ENCODE results near the gene MLXIP. TPM values are rescaled to one million over a fixed set of nuclear protein-coding genes. Genes with fewer than 3 reads are reported as not detected.

MLXIP gene
- total RNA-seq, 1 donor = 27.1 TPM

- H3K4me1 ChIP-seq (ENCODE audit: insufficient read depth, low read length) = peaks cover 83% of the 10 kb centered on the region
Measured at GRCh38 chr12:122081083-122081696, 2.6 kb downstream of the MLXIP start.

GRCh38 chr12:122081697-122082221, 3.2 kb downstream of the MLXIP start:
- H3K4me1 ChIP-seq (ENCODE audit: insufficient read depth, low read length) = peaks cover 83% of the 10 kb centered on the region
- H3K9me3 ChIP-seq (ENCODE audit: low read depth, low read length) = no peaks in the 10 kb centered on the region
- no peaks in the 10 kb centered on the region for H3K27me3 ChIP-seq (ENCODE audit: insufficient read depth, low read length)
- peak overlapping the region; percentile 82 for H3K4me3 ChIP-seq (ENCODE audit: low read length)

More at GRCh38 chr12:122081083-122081696, 2.6 kb downstream of the MLXIP start:
- H3K27me3 ChIP-seq (ENCODE audit: insufficient read depth, low read length) = no peaks in the 10 kb centered on the region
- peak overlapping the region; percentile 82 for H3K4me3 ChIP-seq (ENCODE audit: low read length)
- H3K9me3 ChIP-seq (ENCODE audit: low read depth, low read length) = no peaks in the 10 kb centered on the region

- Histone ChIP-seq H3K4me3 (ENCODE audit: low read length) (no peak overlapping the region), H3K9me3 (ENCODE audit: low read depth, low read length) (no peaks in the 10 kb centered on the region), H3K4me1 (ENCODE audit: insufficient read depth, low read length) (peaks cover 81% of the 10 kb centered on the region), H3K27me3 (ENCODE audit: insufficient read depth, low read length) (no peaks in the 10 kb centered on the region)
Measured at GRCh38 chr12:122082621-122083356, 4.2 kb downstream of the MLXIP start.

GRCh38 chr12:122084857-122085405, 6.4 kb downstream of the MLXIP start:
- H3K4me3 ChIP-seq (ENCODE audit: low read length) = no peak overlapping the region
- no peaks in the 10 kb centered on the region for H3K27me3 ChIP-seq (ENCODE audit: insufficient read depth, low read length)
- H3K4me1 ChIP-seq (ENCODE audit: insufficient read depth, low read length) = peaks cover 87% of the 10 kb centered on the region
- H3K9me3 ChIP-seq (ENCODE audit: low read depth, low read length) = no peaks in the 10 kb centered on the region

DNA sequence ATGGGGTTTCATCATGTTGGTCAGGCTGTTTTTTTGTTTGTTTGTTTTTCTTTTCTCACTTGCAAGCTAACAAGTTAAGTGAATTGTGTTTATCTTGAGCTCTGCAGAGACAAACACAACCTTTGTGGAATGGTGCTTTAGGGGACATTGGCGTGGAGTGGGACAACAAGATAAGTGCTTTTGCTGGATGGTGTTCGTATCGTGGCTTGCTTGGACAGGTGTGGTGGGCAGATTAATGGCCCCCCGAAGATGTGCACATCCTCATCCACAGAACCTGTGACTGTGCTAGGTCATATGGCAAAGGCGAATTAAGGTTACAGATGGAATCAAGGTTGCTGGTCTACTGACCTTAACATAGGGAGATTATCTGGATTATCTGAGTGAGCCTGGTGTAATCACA, 7.0 kb downstream of the MLXIP start:
- H3K4me1 ChIP-seq (ENCODE audit: insufficient read depth, low read length) = peaks cover 86% of the 10 kb centered on the region
- H3K4me3 ChIP-seq (ENCODE audit: low read length) = no peak overlapping the region
- no peaks in the 10 kb centered on the region for H3K27me3 ChIP-seq (ENCODE audit: insufficient read depth, low read length)

DNA sequence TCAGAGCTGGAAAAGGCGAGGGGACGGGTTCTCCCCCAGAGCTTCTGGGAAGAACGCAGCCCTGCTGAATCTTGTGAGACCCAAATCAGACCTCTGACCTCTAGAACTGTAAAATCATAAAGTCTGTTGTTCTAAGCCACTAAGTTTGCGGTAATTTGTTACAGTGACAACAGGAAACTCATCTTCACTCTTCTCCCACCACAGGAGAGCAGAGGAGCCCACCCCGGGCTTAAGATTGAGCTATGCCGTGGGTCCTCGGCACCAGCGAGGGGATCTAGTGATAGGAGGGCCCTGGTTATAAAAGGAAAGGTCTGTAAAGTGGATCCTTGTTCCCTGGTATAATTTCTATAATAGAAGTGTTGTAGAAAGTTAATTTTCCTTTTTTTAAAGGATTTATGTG, 7.6 kb downstream of the MLXIP start:
- Histone ChIP-seq H3K4me3 (ENCODE audit: low read length) (no peak overlapping the region), H3K9me3 (ENCODE audit: low read depth, low read length) (no peaks in the 10 kb centered on the region), H3K4me1 (ENCODE audit: insufficient read depth, low read length) (peaks cover 86% of the 10 kb centered on the region), H3K27me3 (ENCODE audit: insufficient read depth, low read length) (no peaks in the 10 kb centered on the region)

More for the DNA sequence above, 7.0 kb downstream of the MLXIP start:
- no peaks in the 10 kb centered on the region for H3K9me3 ChIP-seq (ENCODE audit: low read depth, low read length)

GRCh38 chr12:122086641-122087285, 8.2 kb downstream of the MLXIP start:
- peaks cover 86% of the 10 kb centered on the region for H3K4me1 ChIP-seq (ENCODE audit: insufficient read depth, low read length)
- H3K4me3 ChIP-seq (ENCODE audit: low read length) = no peak overlapping the region
- no peaks in the 10 kb centered on the region for H3K27me3 ChIP-seq (ENCODE audit: insufficient read depth, low read length)
- no peaks in the 10 kb centered on the region for H3K9me3 ChIP-seq (ENCODE audit: low read depth, low read length)

DNA sequence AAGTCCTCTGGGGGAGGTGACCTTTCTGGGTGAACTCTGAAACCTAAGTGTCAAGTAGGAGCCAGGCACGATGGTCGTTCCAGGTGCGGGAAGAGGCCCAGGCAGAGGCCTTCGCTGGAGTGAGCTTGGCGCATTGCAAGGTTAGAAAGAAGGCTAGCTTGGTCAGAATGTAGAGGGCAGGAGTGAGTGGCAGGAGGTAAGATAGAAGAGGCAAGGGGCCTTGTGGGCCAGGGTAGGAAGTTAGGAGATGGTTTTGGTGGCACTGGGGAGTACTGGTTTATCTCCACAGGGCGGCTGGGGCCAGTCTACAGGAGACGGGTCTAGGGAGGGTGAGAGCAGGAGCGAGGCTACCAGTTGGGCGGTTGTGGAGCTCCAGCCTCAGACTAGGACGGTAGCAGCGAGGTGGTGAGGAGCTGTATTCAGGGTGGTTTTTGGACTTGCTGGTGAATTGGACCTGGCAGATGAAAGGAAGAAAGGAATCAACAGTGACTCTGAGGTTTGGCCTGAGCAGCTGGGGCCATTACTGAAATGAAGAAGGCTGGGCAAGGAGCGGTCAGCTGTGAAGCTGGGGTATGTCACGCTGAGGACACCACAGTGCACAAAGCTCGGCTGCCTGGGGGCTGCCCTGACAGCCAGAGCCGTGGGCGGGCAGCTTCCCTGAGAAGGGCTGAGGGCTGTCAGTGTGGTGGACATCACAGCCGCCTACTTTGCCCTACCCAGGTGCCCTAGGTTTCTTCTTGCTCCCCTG, 9.0 kb downstream of the MLXIP start:
- H3K9me3 ChIP-seq (ENCODE audit: low read depth, low read length) = no peaks in the 10 kb centered on the region
- no peak overlapping the region for H3K4me3 ChIP-seq (ENCODE audit: low read length)
- H3K4me1 ChIP-seq (ENCODE audit: insufficient read depth, low read length) = peaks cover 85% of the 10 kb centered on the region
- no peaks in the 10 kb centered on the region for H3K27me3 ChIP-seq (ENCODE audit: insufficient read depth, low read length)

- Histone ChIP-seq H3K4me3 (ENCODE audit: low read length) (no peak overlapping the region), H3K9me3 (ENCODE audit: low read depth, low read length) (no peaks in the 10 kb centered on the region), H3K27me3 (ENCODE audit: insufficient read depth, low read length) (no peaks in the 10 kb centered on the region), H3K4me1 (ENCODE audit: insufficient read depth, low read length) (peaks cover 78% of the 10 kb centered on the region)
Measured at GRCh38 chr12:122088179-122088810, 9.7 kb downstream of the MLXIP start.

- H3K4me1 ChIP-seq (ENCODE audit: insufficient read depth, low read length) = peaks cover 70% of the 10 kb centered on the region
- H3K4me3 ChIP-seq (ENCODE audit: low read length) = no peak overlapping the region
- H3K9me3 ChIP-seq (ENCODE audit: low read depth, low read length) = no peaks in the 10 kb centered on the region
- no peaks in the 10 kb centered on the region for H3K27me3 ChIP-seq (ENCODE audit: insufficient read depth, low read length)
Measured at GRCh38 chr12:122089077-122089476, 10.5 kb downstream of the MLXIP start.

- Histone ChIP-seq H3K9me3 (ENCODE audit: low read depth, low read length) (no peaks in the 10 kb centered on the region), H3K4me1 (ENCODE audit: insufficient read depth, low read length) (peaks cover 63% of the 10 kb centered on the region), H3K4me3 (ENCODE audit: low read length) (no peak overlapping the region), H3K27me3 (ENCODE audit: insufficient read depth, low read length) (no peaks in the 10 kb centered on the region)
Measured at GRCh38 chr12:122090759-122091515, 12.4 kb downstream of the MLXIP start.

DNA sequence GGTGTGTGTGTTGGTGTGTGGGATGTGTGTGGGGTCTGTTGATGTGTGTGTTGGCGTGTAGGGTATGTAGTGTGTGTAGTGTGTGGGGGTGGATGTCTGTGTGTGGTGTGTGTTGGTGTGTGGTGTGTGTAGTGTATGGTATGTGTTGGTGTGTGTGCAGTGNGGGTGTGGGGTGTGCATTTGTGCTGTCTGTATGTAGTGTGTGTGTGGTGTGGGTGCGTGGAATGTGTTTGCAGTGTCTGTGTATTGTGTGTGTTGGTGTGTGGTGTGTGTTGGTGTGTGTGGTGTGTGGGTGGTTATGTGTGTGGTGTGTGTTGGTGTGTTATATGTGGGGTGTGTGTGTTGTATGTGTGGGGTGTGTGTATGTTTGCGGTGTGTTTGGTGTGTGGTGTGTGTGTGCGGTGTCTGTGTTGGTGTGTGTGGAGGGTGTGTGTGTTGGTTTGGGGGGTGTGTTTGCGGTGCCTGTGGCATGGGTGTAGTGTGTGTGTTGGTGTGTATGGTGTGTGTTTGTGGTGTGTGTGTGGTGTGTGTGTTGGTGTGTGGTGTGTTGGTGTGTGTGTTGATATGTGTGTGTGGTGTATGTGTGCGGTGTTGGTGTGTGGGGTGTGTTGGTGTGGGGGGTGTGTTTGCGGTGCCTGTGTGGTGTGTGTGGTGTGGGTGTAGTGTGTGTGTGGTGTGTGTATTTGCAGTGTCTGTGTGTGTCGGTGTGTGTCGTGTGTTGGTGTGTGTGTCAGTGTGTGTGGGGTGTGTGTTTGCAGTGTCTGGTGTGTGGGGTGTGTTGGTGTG, 14.7 kb downstream of the MLXIP start:
- peaks cover 59% of the 10 kb centered on the region for H3K4me1 ChIP-seq (ENCODE audit: insufficient read depth, low read length)
- H3K4me3 ChIP-seq (ENCODE audit: low read length) = no peak overlapping the region
- H3K27me3 ChIP-seq (ENCODE audit: insufficient read depth, low read length) = no peaks in the 10 kb centered on the region
- H3K9me3 ChIP-seq (ENCODE audit: low read depth, low read length) = no peaks in the 10 kb centered on the region

GRCh38 chr12:122094137-122094734, 15.7 kb downstream of the MLXIP start:
- no peak overlapping the region for H3K4me3 ChIP-seq (ENCODE audit: low read length)
- peaks cover 60% of the 10 kb centered on the region for H3K4me1 ChIP-seq (ENCODE audit: insufficient read depth, low read length)
- no peaks in the 10 kb centered on the region for H3K27me3 ChIP-seq (ENCODE audit: insufficient read depth, low read length)
- no peaks in the 10 kb centered on the region for H3K9me3 ChIP-seq (ENCODE audit: low read depth, low read length)

Data from mononuclear cell (primary cell).